Measurements from ENCODE around the gene KLF9. TPM values are rescaled to one million over a fixed set of nuclear protein-coding genes. Genes with fewer than 3 reads are reported as not detected.

KLF9 gene
- total and polyA plus RNA-seq, 9 of the 15 experiments (the other 6 are each of a cell fraction or from before 2014, with no cell fraction given): 3.3 to 11.9 (median 6.9) TPM

- TF ChIP-seq NKRF (IDR thresholded peaks at IDR 0.05; ENCODE audit: borderline replicate concordance) (peak; percentile 30; the same call in 1 of the 2 replicates), ETV1 (tag; conservative IDR thresholded peaks at IDR 0.05; ENCODE audit: low read depth) (no peak), TAF9B (IDR thresholded peaks at IDR 0.05; ENCODE audit: partially characterized antibody) (peak; percentile 13), NCOA1 (IDR thresholded peaks at IDR 0.05; ENCODE audit: low read depth) (no peak), CEBPB (tag; IDR thresholded peaks at IDR 0.05) (no peak), ZNF324 (CRISPR knock-in tag; IDR thresholded peaks at IDR 0.05) (no peak), CSDE1 (IDR thresholded peaks at IDR 0.05) (0 out of 4 replicates have a peak, but pooled peaks of 1 of the 2 experiments have one; percentile 25), ZC3H4 (CRISPR knock-in tag; IDR thresholded peaks at IDR 0.05; ENCODE audit: borderline replicate concordance) (no peak), SUPT5H (IDR thresholded peaks at IDR 0.05) (no peak), MCM7 (IDR thresholded peaks at IDR 0.05) (no peak), DPF2 (IDR thresholded peaks at IDR 0.05) (no peak), SP1 (CRISPR knock-in tag; IDR thresholded peaks at IDR 0.05) (peak; percentile 15; the same call in 1 of the 2 replicates), ZNF165 (CRISPR knock-in tag; IDR thresholded peaks at IDR 0.05; ENCODE audit: borderline replicate concordance) (no peak), C11orf30 (IDR thresholded peaks at IDR 0.05; ENCODE audit: low read depth) (no peak), RAD51 (IDR thresholded peaks at IDR 0.05; ENCODE audit: borderline replicate concordance, low read depth) (no peak), BRCA1 (IDR thresholded peaks at IDR 0.05) (no peak), BRCA1 (CRISPR knock-in tag; IDR thresholded peaks at IDR 0.05) (no peak), ZNF589 (CRISPR knock-in tag; IDR thresholded peaks at IDR 0.05; ENCODE audit: low read depth) (no peak), CCNT2 (IDR thresholded peaks at IDR 0.05; ENCODE audit: borderline replicate concordance, extremely low read depth, insufficient read length, low read depth, low read length) (no peak), ZNF239 (CRISPR knock-in tag; IDR thresholded peaks at IDR 0.05) (no peak), TBP (optimal IDR thresholded peaks at IDR 0.05; ENCODE audit: low read depth, low read length) (no peak), MTA1 (IDR thresholded peaks at IDR 0.05; ENCODE audit: borderline replicate concordance) (no peak), ZBTB5 (IDR thresholded peaks at IDR 0.05) (no peak), NCOA2 (IDR thresholded peaks at IDR 0.05; ENCODE audit: partially characterized antibody in 2 of 2) (no peak), POLR2A (conservative IDR thresholded peaks at IDR 0.05) (peak; percentile 53; the same call in 1 of the 2 replicates), ZNF512 (tag; IDR thresholded peaks at IDR 0.05) (no peak), PRMT5 (CRISPR knock-in tag; IDR thresholded peaks at IDR 0.05) (no peak), CREM (IDR thresholded peaks at IDR 0.05; ENCODE audit: low read depth) (no peak)
Measured at GRCh38 chr9:70411121-70411929, 3.1 kb downstream of the KLF9 start (continued).
